GM12873 (cell line): ENCODE data around the gene TMEM121B.

Experiments
- CTCF ChIP-seq: IDR thresholded peaks from 2 replicates; pipeline ENCODE4 v1.5.1; 2012; ENCODE audit warnings: low read depth, mild to moderate bottlenecking, moderate library complexity, low read length, control low read depth; ENCODE audit not compliant: insufficient read depth; ENCODE audit errors: missing control alignments

The TMEM121B gene

GRCh38 chr22:17137170-17137569 is 16.0 kb upstream of the TMEM121B start:
- no peak for TF ChIP-seq CTCF

- TF ChIP-seq CTCF = no peak
Observed at GRCh38 chr22:17135153-17135760, 14.1 kb upstream of the TMEM121B start.

GRCh38 chr22:17133137-17133536 is 12.0 kb upstream of the TMEM121B start:
- no peak for TF ChIP-seq CTCF

GRCh38 chr22:17132112-17132511 is 11.0 kb upstream of the TMEM121B start:
- TF ChIP-seq CTCF = no peak

GRCh38 chr22:17131686-17132085 is 10.5 kb upstream of the TMEM121B start:
- TF ChIP-seq CTCF = no peak

- TF ChIP-seq CTCF = no peak
Observed at GRCh38 chr22:17130199-17130598, 9.0 kb upstream of the TMEM121B start.

- TF ChIP-seq CTCF = no peak
Observed at GRCh38 chr22:17120711-17121232, 388 bp downstream of the TMEM121B start.
